Activated naive CD8-positive, alpha-beta T cell treated with anti-CD3 and anti-CD28 coated beads for 36 hours (primary cell): ENCODE data around the gene TMPRSS11B. TPM values are rescaled to one million over a fixed set of nuclear protein-coding genes. Genes with fewer than 3 reads are reported as not detected.
"Not testable (repeated sequence)": the region's sequence is repeated elsewhere in the genome, so short reads cannot be mapped to it uniquely, and the experiment has no call there.

Experiments used
- DNase-seq: peaks from one replicate; pipeline ENCODE4 v3.0.0; 2021
- H3K27ac Mint-ChIP-seq: one replicate; pipeline ENCODE4 v1.8.0; 2022; ENCODE audit warnings: mild to moderate bottlenecking, moderate library complexity, mixed read lengths
- H3K27me3 Mint-ChIP-seq: one replicate; pipeline ENCODE4 v1.8.0; 2022; ENCODE audit warnings: mild to moderate bottlenecking, mixed read lengths
- H3K36me3 Mint-ChIP-seq: one replicate; pipeline ENCODE4 v1.8.0; 2021; ENCODE audit warnings: mild to moderate bottlenecking, mixed read lengths
- H3K4me1 Mint-ChIP-seq: one replicate; pipeline ENCODE4 v1.8.0; 2021; ENCODE audit warnings: mixed read lengths
- H3K4me3 Mint-ChIP-seq: one replicate; pipeline ENCODE4 v1.8.0; 2022; ENCODE audit warnings: mild to moderate bottlenecking, moderate library complexity, mixed read lengths
- H3K9me3 Mint-ChIP-seq: one replicate; pipeline ENCODE4 v1.8.0; 2022; ENCODE audit warnings: mixed read lengths
- total RNA-seq, 2 experiments: library from RNA; stranded (reverse); gene quantifications; one replicate each; pipeline ENCODE4 v1.2.3, GENCODE V29; 2021

TMPRSS11B gene
- not detected for total RNA-seq

- peaks cover 2% of the 10 kb centered on the region for H3K36me3 Mint-ChIP-seq
- no peak for DNase-seq
- no peak within 1 kb of the TSS for H3K4me3 Mint-ChIP-seq
- peaks cover 14% of the 10 kb centered on the region for H3K27me3 Mint-ChIP-seq
- H3K4me1 Mint-ChIP-seq, result peaks cover 11% of the 10 kb centered on the region
- H3K27ac Mint-ChIP-seq, result no peak within 1 kb of the TSS
- peaks cover 2% of the 10 kb centered on the region for H3K9me3 Mint-ChIP-seq
Observed at GRCh38 chr4:68245594-68245993, at the start of gene TMPRSS11B. TSS of gene TMPRSS11B (minus strand) at chr4:68245694. CDS start at chr4:68245558, 136 bp downstream.

DNA sequence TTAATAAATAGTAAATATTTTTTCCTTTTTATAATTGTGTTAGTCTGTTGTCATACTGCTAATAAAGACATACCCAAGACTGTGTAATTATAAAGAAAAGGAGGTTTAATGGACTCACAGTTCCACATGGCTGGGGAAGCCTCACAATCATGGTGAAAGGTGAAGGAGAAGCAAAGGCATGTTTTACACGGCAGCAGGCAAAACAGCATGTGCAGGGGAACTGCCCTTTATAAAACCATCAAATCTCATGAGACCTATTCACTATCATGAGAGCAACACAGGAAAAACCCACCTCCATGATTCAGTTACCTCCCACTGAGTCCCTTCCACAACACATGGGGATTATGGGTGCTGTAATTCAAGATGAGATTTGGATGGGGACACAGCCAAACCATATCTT lies 45.8 kb upstream of the TMPRSS11B start:
- Mint-ChIP-seq H3K4me3 (no peak overlapping the region), H3K9me3 (peaks cover 7% of the 10 kb centered on the region), H3K27ac (no peak overlapping the region), H3K27me3 (no peaks in the 10 kb centered on the region), H3K4me1 (no peaks in the 10 kb centered on the region), H3K36me3 (peaks cover 2% of the 10 kb centered on the region)
- no peak for DNase-seq

- Mint-ChIP-seq H3K36me3 (peaks cover 2% of the 10 kb centered on the region), H3K9me3 (peaks cover 7% of the 10 kb centered on the region), H3K27ac (no peak overlapping the region), H3K4me3 (no peak overlapping the region), H3K4me1 (no peaks in the 10 kb centered on the region), H3K27me3 (no peaks in the 10 kb centered on the region)
- no peak for DNase-seq
Observed at GRCh38 chr4:68288393-68288740, 42.9 kb upstream of the TMPRSS11B start.

GRCh38 chr4:68287704-68288392 lies 42.4 kb upstream of the TMPRSS11B start:
- DNase-seq, result no peak
- H3K9me3 Mint-ChIP-seq, result peaks cover 7% of the 10 kb centered on the region
- no peaks in the 10 kb centered on the region for H3K27me3 Mint-ChIP-seq
- no peaks in the 10 kb centered on the region for H3K4me1 Mint-ChIP-seq
- H3K27ac Mint-ChIP-seq, result no peak overlapping the region
- peaks cover 2% of the 10 kb centered on the region for H3K36me3 Mint-ChIP-seq
- H3K4me3 Mint-ChIP-seq, result no peak overlapping the region

GRCh38 chr4:68283714-68284113 lies 38.2 kb upstream of the TMPRSS11B start:
- no peaks in the 10 kb centered on the region for H3K4me1 Mint-ChIP-seq
- no peaks in the 10 kb centered on the region for H3K9me3 Mint-ChIP-seq
- no peak overlapping the region for H3K27ac Mint-ChIP-seq
- H3K27me3 Mint-ChIP-seq, result no peaks in the 10 kb centered on the region
- no peak for DNase-seq
- H3K4me3 Mint-ChIP-seq, result no peak overlapping the region
- H3K36me3 Mint-ChIP-seq, result no peaks in the 10 kb centered on the region

DNA sequence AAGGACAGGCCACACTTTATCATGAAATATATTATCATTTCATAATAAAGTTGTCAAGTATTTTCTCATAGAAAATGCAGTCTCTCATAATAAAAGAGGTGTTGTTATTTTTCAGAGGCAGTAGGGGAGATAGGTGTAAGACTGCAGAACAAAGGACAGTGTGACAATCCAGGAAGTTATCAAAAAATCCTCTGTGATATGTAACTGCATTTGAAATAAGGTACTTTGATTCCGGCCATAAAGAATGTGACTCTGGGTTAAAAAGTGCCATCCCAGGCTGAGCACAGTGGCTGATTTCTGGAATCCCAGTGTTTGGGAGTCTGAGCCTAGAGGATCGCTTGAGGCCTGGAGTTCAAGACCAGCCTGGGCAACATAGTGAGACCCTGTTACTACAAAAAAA lies 37.6 kb upstream of the TMPRSS11B start:
- Mint-ChIP-seq H3K9me3 (no peaks in the 10 kb centered on the region), H3K27ac (no peak overlapping the region), H3K36me3 (no peaks in the 10 kb centered on the region), H3K27me3 (no peaks in the 10 kb centered on the region), H3K4me1 (no peaks in the 10 kb centered on the region), H3K4me3 (no peak overlapping the region)
- no peak for DNase-seq

- H3K36me3 Mint-ChIP-seq, DNase-seq, H3K27ac Mint-ChIP-seq, H3K27me3 Mint-ChIP-seq, H3K9me3 Mint-ChIP-seq, H3K4me3 Mint-ChIP-seq, H3K4me1 Mint-ChIP-seq: not testable (repeated sequence)
Observed at GRCh38 chr4:68281796-68282740, 36.6 kb upstream of the TMPRSS11B start.

GRCh38 chr4:68278029-68278428 lies 32.5 kb upstream of the TMPRSS11B start:
- no peaks in the 10 kb centered on the region for H3K36me3 Mint-ChIP-seq

GRCh38 chr4:68277627-68278026 lies 32.1 kb upstream of the TMPRSS11B start:
- Mint-ChIP-seq H3K4me1 (peaks cover 4% of the 10 kb centered on the region), H3K27ac (no peak overlapping the region), H3K27me3 (peaks cover 12% of the 10 kb centered on the region), H3K36me3 (no peaks in the 10 kb centered on the region), H3K4me3 (no peak overlapping the region), H3K9me3 (no peaks in the 10 kb centered on the region)
- DNase-seq, result no peak

More at GRCh38 chr4:68278029-68278428, 32.5 kb upstream of the TMPRSS11B start:
- H3K27ac Mint-ChIP-seq, result no peak overlapping the region
- no peaks in the 10 kb centered on the region for H3K9me3 Mint-ChIP-seq
- no peak for DNase-seq
- H3K27me3 Mint-ChIP-seq, result peaks cover 12% of the 10 kb centered on the region
- no peak overlapping the region for H3K4me3 Mint-ChIP-seq
- peaks cover 4% of the 10 kb centered on the region for H3K4me1 Mint-ChIP-seq

GRCh38 chr4:68272860-68273259 lies 27.4 kb upstream of the TMPRSS11B start:
- H3K36me3 Mint-ChIP-seq, result no peaks in the 10 kb centered on the region
- DNase-seq, result no peak
- peaks cover 4% of the 10 kb centered on the region for H3K4me1 Mint-ChIP-seq
- H3K27me3 Mint-ChIP-seq, result peaks cover 12% of the 10 kb centered on the region
- no peaks in the 10 kb centered on the region for H3K9me3 Mint-ChIP-seq
- no peak overlapping the region for H3K27ac Mint-ChIP-seq
- no peak overlapping the region for H3K4me3 Mint-ChIP-seq

DNA sequence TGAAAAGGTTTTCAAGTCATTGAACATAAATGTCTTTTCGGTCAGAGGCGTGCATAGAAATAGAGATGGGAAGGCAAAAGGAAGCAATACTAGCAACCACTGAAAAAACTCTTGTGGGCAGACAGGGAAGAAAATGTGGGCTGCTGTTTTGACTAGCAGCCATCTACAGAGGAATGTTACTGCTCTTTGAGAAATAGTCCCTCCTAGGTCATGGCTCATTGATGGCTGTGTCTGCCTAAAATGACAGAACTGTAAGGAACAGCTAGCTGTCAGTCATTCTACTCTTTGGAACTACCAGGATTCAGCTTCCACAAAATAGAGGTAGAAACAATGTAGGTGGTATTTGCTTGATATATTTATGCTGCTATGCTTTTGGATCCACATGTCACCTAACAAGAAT lies 26.9 kb upstream of the TMPRSS11B start:
- peaks cover 8% of the 10 kb centered on the region for H3K4me1 Mint-ChIP-seq
- no peak for DNase-seq
- peaks cover 12% of the 10 kb centered on the region for H3K27me3 Mint-ChIP-seq
- no peaks in the 10 kb centered on the region for H3K36me3 Mint-ChIP-seq
- H3K9me3 Mint-ChIP-seq, result no peaks in the 10 kb centered on the region
- no peak overlapping the region for H3K4me3 Mint-ChIP-seq
- H3K27ac Mint-ChIP-seq, result no peak overlapping the region

GRCh38 chr4:68271851-68272357 lies 26.4 kb upstream of the TMPRSS11B start:
- Mint-ChIP-seq H3K4me1 (peaks cover 8% of the 10 kb centered on the region), H3K27ac (no peak overlapping the region), H3K4me3 (peak overlapping the region; percentile 62), H3K9me3 (no peaks in the 10 kb centered on the region), H3K36me3 (no peaks in the 10 kb centered on the region), H3K27me3 (peaks cover 12% of the 10 kb centered on the region)
- DNase-seq, result no peak

DNA sequence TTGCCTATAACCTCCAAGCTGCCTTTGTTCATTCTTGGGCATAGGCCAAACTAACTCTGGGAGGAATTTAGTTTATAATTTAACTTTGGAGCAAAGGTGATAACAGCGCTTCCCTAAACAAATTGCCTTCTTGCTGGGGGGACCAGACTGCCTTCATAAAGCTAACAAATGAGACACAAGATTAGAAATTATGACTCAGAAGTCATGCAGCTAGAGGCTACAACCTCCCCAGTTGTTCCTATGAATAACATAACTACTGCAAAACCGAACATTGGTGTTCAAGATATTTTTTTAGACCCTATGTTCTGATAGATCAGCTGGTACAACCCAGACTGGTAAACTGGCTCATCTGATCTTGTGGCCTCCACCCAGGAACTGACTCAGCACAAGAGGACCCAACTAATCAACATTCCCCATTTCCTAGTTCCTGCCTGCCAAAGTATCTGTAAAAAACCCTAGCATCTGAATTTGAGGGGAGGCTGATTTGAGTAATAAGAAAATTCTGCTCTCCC lies 22.0 kb upstream of the TMPRSS11B start:
- H3K4me1 Mint-ChIP-seq, result peaks cover 3% of the 10 kb centered on the region
- no peaks in the 10 kb centered on the region for H3K27me3 Mint-ChIP-seq
- H3K9me3 Mint-ChIP-seq, result peaks cover 5% of the 10 kb centered on the region

GRCh38 chr4:68264875-68265565 lies 19.5 kb upstream of the TMPRSS11B start:
- Mint-ChIP-seq H3K27ac (no peak overlapping the region), H3K27me3 (peaks cover 3% of the 10 kb centered on the region), H3K4me3 (no peak overlapping the region), H3K4me1 (peaks cover 3% of the 10 kb centered on the region), H3K36me3 (peaks cover 2% of the 10 kb centered on the region), H3K9me3 (peaks cover 5% of the 10 kb centered on the region)
- no peak for DNase-seq

More for the DNA sequence above, 22.0 kb upstream of the TMPRSS11B start:
- no peak for DNase-seq
- H3K27ac Mint-ChIP-seq, result no peak overlapping the region
- H3K4me3 Mint-ChIP-seq, result no peak overlapping the region
- H3K36me3 Mint-ChIP-seq, result peaks cover 2% of the 10 kb centered on the region

DNA sequence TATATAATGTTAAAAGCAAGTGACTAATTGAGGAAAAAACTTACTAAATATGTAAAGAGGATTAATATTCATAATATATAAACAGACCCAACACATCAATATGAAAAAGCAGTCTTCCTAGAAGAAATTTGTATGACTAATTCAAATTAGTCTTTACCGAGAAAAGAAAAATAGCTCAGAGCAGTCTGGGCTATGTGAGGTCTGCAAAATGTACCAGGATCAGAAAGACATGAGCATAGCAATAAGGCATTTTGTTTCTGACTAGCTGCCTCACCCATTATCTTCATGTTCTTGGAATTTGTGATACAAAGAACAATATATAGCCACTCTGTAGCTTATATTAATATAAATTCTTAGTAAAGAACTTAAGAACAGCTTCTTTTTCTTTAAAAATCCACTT lies 13.7 kb upstream of the TMPRSS11B start:
- no peaks in the 10 kb centered on the region for H3K4me1 Mint-ChIP-seq
- H3K27me3 Mint-ChIP-seq, result peaks cover 8% of the 10 kb centered on the region
- H3K9me3 Mint-ChIP-seq, result peaks cover 5% of the 10 kb centered on the region
- H3K27ac Mint-ChIP-seq, result no peak overlapping the region
- DNase-seq, result no peak
- H3K4me3 Mint-ChIP-seq, result no peak overlapping the region
- peaks cover 2% of the 10 kb centered on the region for H3K36me3 Mint-ChIP-seq
